ENCODE data around the gene ZNF503.

GRCh38 chr10:75441196-75441595 lies 39.6 kb upstream of the ZNF503 start:
- TF ChIP-seq CTCF (IDR thresholded peaks at IDR 0.05; ENCODE audit: insufficient read depth, low read length, poor library complexity, severe bottlenecking) (no peak), EZH2phosphoT487 (conservative IDR thresholded peaks at IDR 0.05; ENCODE audit: low read length) (no peak)
